Measurements from ENCODE around the gene TMIGD2. TPM values are rescaled to one million over a fixed set of nuclear protein-coding genes. Genes with fewer than 3 reads are reported as not detected.
"Not testable (repeated sequence)": the region's sequence is repeated elsewhere in the genome, so short reads cannot be mapped to it uniquely, and the experiment has no call there.

The TMIGD2 gene
- total RNA-seq, 6 experiments from 2014 or later, result 0.24 to 0.32 TPM; not detected in 4

GRCh38 chr19:4288091-4288777 lies 14.0 kb downstream of the TMIGD2 start:
- DNase-seq (no peak), ATAC-seq (no peak)
- intact Hi-C loops (cut with DNase I), result no loop called here
- H3K9me3 ChIP-seq, result no peaks in the 10 kb centered on the region
- no peak for TF ChIP-seq POLR2A (IDR thresholded peaks at IDR 0.05)
- TF ChIP-seq CTCF (IDR thresholded peaks at IDR 0.05), result no peak
- H3K4me3 ChIP-seq, result no peak overlapping the region
- H3K27ac ChIP-seq, result no peak overlapping the region
- H3K27me3 ChIP-seq, result no peaks in the 10 kb centered on the region
- 85% methylated on average over 11 of the region's 16 CpGs for WGBS (ENCODE audit: insufficient coverage, low coverage, low lambda C conversion rate, missing lambda C conversion rate)
- peaks cover 0 to 8% (median 3%) of the 10 kb centered on the region in 4 donors for H3K4me1 ChIP-seq
- H3K36me3 ChIP-seq, result no peaks in the 10 kb centered on the region

GRCh38 chr19:4286141-4286540 lies 16.0 kb downstream of the TMIGD2 start:
- H3K9me3 ChIP-seq; H3K36me3 ChIP-seq; intact Hi-C loops (cut with DNase I); ATAC-seq; H3K4me1 ChIP-seq; DNase-seq; H3K4me3 ChIP-seq; H3K27ac ChIP-seq; H3K27me3 ChIP-seq: not testable (repeated sequence)
- 90% methylated on average over 4 of the region's 4 CpGs for WGBS (ENCODE audit: insufficient coverage, low coverage, low lambda C conversion rate, missing lambda C conversion rate)

DNA sequence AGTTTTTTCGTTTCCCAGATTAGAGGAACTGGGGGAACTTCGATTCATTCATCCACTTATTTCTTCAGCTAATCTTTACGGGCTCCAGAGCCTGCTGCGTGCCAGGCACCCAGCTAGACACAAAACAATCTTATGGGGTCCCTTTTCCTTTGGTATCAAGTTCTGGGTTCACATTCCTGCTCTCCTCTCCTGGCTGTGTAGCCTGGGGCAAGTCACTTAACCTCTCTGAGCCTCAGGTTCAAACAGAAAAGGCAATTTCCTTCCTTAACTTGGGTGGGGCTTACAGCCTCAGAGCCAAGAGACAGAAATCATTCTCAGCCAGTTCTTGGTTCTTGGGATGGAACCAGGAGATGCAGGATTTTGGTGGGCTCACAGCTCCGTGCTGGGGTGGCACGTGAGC lies 17.2 kb downstream of the TMIGD2 start:
- ATAC-seq (no peak), DNase-seq (no peak)
- intact Hi-C loops (cut with DNase I), result no loop called here
- H3K4me3 ChIP-seq, result peak overlapping the region; percentile 32 to 56 (median 55)
- H3K27ac ChIP-seq, result peak overlapping the region in 2 of 3 donors; percentile 31 to 61
- H3K9me3 ChIP-seq, result no peaks in the 10 kb centered on the region
- 33% methylated on average over 4 of the region's 6 CpGs for WGBS (ENCODE audit: insufficient coverage, low coverage, low lambda C conversion rate, missing lambda C conversion rate)
- TF ChIP-seq POLR2A (IDR thresholded peaks at IDR 0.05) (no peak), CTCF (IDR thresholded peaks at IDR 0.05) (no peak)
- no peaks in the 10 kb centered on the region for H3K36me3 ChIP-seq
- H3K4me1 ChIP-seq, result peaks cover 0 to 8% (median 3%) of the 10 kb centered on the region in 4 donors
- no peaks in the 10 kb centered on the region for H3K27me3 ChIP-seq

DNA sequence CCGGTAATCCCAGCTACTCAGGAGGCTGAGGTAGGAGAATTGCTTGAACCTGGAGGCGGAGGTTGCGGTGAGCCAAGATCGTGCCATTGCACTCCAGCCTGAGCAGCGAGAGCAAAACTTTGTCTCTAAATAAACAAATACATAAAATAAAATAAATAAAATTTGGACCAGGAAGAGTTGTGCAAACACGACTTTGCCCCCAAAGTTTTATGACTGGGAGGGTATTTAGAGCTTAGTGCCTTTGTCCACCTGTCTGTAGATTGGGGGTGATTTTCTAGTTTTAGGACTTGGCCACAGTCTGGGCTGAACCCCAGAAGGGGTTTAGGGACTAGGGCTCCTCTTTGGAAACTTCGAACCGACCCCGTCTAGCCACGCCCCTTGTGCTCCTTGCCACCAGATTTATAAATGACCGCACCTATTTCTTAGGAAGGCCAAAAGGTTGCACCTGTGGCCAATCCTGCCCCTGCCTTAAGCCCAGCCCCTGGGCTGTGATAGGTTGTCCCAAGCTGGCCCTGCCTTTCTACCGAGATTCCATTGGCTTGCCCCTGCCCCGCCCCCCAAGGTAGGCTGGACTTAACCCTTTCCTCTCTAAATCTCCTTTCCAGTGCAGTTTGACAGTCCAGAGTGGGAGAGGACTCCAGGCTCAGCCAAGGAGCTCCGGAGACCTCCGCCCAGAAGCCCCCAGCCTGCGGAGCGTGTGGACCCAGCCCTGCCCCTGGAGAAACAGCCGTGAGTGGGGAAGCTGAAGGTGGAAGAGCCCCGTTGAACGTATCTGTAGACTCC lies 17.8 kb downstream of the TMIGD2 start:
- Histone ChIP-seq H3K27me3 (no peaks in the 10 kb centered on the region), H3K4me3 (peak overlapping the region; percentile 32 to 56 (median 55))

More for the DNA sequence above, 17.8 kb downstream of the TMIGD2 start:
- 15% methylated on average over 10 of the region's 20 CpGs for WGBS (ENCODE audit: insufficient coverage, low coverage, low lambda C conversion rate, missing lambda C conversion rate)
- TF ChIP-seq POLR2A (IDR thresholded peaks at IDR 0.05), result no peak
- TF ChIP-seq CTCF (IDR thresholded peaks at IDR 0.05), result no peak
- H3K4me1 ChIP-seq, result peaks cover 0 to 10% (median 4%) of the 10 kb centered on the region in 4 donors
- no peaks in the 10 kb centered on the region for H3K36me3 ChIP-seq
- ATAC-seq, result peak; percentile 98 to 99 (median 98)
- H3K27ac ChIP-seq, result peak overlapping the region in 2 of 3 donors; percentile 31 to 61
- intact Hi-C loops (cut with DNase I), result no loop called here
- peak; percentile 78 to 93 (median 87) for DNase-seq
- no peaks in the 10 kb centered on the region for H3K9me3 ChIP-seq

Data from right lobe of liver (tissue), 6 donors.